Small intestine (tissue), 7 donors: ENCODE data around the gene SF3B1. TPM values are rescaled to one million over a fixed set of nuclear protein-coding genes. Genes with fewer than 3 reads are reported as not detected.
"Not testable (repeated sequence)": the region's sequence is repeated elsewhere in the genome, so short reads cannot be mapped to it uniquely, and the experiment has no call there.

Experiments used
- DNase-seq, 2 donors: peaks; one replicate each; pipeline versions ENCODE4 v3.0.0 to v3.0.0-alpha.2; 2013
- FAIRE-seq: peaks from 2 replicates; lab custom pipeline; 2012; peaks lifted over from hg19 to GRCh38; lab: Jason Lieb, UNC
- H3K27ac ChIP-seq, 3 donors: one replicate each; pipeline ENCODE4 v1.5.1; 2013; ENCODE audit warnings: low read length in 2 of 3, mild to moderate bottlenecking in 2 of 3, control low read depth in 1 of 3, inconsistent platforms in 1 of 3, low read depth in 1 of 3, moderate library complexity in 1 of 3
- H3K27me3 ChIP-seq, 3 donors: one replicate each; pipeline ENCODE4 v1.6.1; 2013; ENCODE audit warnings: low read length in 3 of 3, inconsistent platforms in 1 of 3; ENCODE audit not compliant: control insufficient read depth in 3 of 3, insufficient read depth in 3 of 3
- H3K36me3 ChIP-seq, 3 donors: one replicate each; pipeline ENCODE4 v1.6.1; 2013; ENCODE audit warnings: low read length in 3 of 3, inconsistent platforms in 1 of 3, low read depth in 1 of 3, mild to moderate bottlenecking in 1 of 3, moderate library complexity in 1 of 3; ENCODE audit not compliant: control insufficient read depth in 3 of 3, insufficient read depth in 2 of 3
- H3K4me1 ChIP-seq, 3 donors: one replicate each; pipeline ENCODE4 v1.6.1; 2013; ENCODE audit warnings: low read length in 2 of 3, inconsistent platforms in 1 of 3, low read depth in 1 of 3, mild to moderate bottlenecking in 1 of 3, moderate library complexity in 1 of 3; ENCODE audit not compliant: control insufficient read depth in 3 of 3, insufficient read depth in 2 of 3
- H3K4me3 ChIP-seq, 3 donors: one replicate each; pipeline ENCODE4 v1.5.1; 2013; ENCODE audit warnings: low read length in 3 of 3, control low read depth in 1 of 3, inconsistent platforms in 1 of 3, low read depth in 1 of 3, mild to moderate bottlenecking in 1 of 3, moderate library complexity in 1 of 3
- H3K9me3 ChIP-seq, 2 donors: one replicate each; pipeline ENCODE4 v1.6.1; 2013; ENCODE audit warnings: low read depth in 1 of 2, low read length in 1 of 2; ENCODE audit not compliant: control insufficient read depth in 2 of 2, insufficient read depth in 1 of 2
- WGBS, 3 donors: extraction: QIAGEN DNeasy Blood & Tissue Kit; methylation state at CpG; one replicate each; pipeline ENCODE4 v1.1.7; 2013; 5-methylcytosine and 5-hydroxymethylcytosine counted together
- polyA plus RNA-seq, 4 donors: library from polyadenylated mRNA; stranded (reverse) in 3 of 4; unstranded in 1 of 4; fragments of 200-250 nt in 3 of 4; fragments of 120-200 nt in 1 of 4; gene quantifications; one replicate each; pipeline versions ENCODE4 v1.2.1 to v1.2.3, GENCODE V29; 2013
- donor health status: healthy with polysubstance abuse.
- donor health status: control.
- donor health status: control.
- donor health status: Bipolar disorder and iron deficiency.
- donor health status: healthy.

SF3B1 gene
- polyA plus RNA-seq, 4 donors: 108 to 329 (median 176) TPM

DNA sequence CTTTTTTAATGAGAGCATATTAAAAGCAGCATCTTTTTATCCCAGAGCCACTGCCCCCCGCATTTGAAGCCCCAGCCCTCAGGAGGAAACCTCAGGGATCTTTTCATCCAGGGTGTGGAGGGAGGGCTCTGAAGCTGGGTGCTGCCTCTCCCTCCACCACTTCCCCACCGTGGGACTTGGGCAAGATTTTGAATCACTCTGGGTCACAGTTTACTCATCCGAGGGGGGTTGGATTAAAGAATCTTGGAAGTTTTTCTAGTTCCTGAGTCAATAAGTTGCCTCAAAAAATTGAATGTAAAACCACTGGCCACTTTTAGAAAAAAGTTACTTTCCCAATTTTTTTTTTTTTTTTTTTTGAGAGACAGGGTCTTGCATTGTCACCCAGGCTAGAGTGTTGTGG, 62.2 kb downstream of the SF3B1 start:
- no peaks in the 10 kb centered on the region for H3K4me1 ChIP-seq
- no peak overlapping the region for H3K4me3 ChIP-seq
- H3K9me3 ChIP-seq: no peaks in the 10 kb centered on the region
- H3K27ac ChIP-seq: no peak overlapping the region
- no peaks in the 10 kb centered on the region for H3K36me3 ChIP-seq
- FAIRE-seq (no peak), DNase-seq (no peak)
- 71 to 75% (median 73%) methylated on average over 3 of the region's 3 CpGs for WGBS, 3 donors
- no peaks in the 10 kb centered on the region for H3K27me3 ChIP-seq

DNA sequence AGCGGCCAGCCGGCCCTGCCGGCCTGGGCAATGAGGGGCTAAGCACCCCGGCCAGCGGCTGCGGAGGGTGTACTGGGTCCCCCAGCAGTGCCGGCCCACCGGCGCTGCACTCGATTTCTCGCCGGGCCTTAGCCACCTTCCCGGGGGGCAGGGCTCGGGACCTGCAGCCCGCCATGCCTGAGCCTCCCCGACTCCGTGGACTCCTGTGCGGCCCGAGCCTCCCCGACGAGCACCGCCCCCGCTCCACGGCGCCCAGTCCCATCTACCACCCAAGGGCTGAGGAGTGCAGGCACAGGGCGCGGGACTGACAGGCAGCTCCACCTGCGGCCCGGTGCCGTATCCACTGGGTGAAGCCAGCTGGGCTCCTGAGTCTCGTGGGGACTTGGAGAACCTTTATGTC, 64.2 kb downstream of the SF3B1 start:
- FAIRE-seq, H3K27ac ChIP-seq, H3K36me3 ChIP-seq, H3K9me3 ChIP-seq, H3K4me3 ChIP-seq, DNase-seq, H3K27me3 ChIP-seq, H3K4me1 ChIP-seq: not testable (repeated sequence)
- 96 to 97% (median 97%) methylated on average over 21 to 31 of the region's 31 CpGs for WGBS, 3 donors

DNA sequence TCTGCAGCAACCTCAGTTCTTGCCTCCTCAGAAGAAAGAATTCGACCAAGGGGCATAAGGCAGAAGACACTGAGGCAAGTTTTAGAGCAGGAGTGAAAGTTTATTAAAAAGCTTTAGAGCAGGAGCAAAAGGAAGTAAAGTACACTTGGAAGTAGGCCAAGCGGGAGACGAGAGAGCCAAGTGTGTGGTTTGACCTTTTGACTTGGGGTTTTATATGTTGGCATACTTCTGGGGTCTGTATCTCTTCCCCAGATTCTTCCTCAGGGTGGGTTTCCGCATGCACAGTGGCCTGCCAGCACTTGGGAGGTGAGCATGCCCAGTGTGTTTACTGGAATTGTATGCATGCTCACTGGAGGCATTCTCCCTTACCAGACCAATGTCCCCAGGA, 64.9 kb downstream of the SF3B1 start:
- Histone ChIP-seq H3K4me3 (no peak overlapping the region), H3K27ac (no peak overlapping the region), H3K36me3 (no peaks in the 10 kb centered on the region), H3K27me3 (no peaks in the 10 kb centered on the region), H3K9me3 (no peaks in the 10 kb centered on the region), H3K4me1 (no peaks in the 10 kb centered on the region)
- 16 to 54% (median 41%) methylated on average over 4 of the region's 4 CpGs for WGBS, 3 donors
- DNase-seq (peak in 1 of 2 donors; percentile 46), FAIRE-seq (no peak)

DNA sequence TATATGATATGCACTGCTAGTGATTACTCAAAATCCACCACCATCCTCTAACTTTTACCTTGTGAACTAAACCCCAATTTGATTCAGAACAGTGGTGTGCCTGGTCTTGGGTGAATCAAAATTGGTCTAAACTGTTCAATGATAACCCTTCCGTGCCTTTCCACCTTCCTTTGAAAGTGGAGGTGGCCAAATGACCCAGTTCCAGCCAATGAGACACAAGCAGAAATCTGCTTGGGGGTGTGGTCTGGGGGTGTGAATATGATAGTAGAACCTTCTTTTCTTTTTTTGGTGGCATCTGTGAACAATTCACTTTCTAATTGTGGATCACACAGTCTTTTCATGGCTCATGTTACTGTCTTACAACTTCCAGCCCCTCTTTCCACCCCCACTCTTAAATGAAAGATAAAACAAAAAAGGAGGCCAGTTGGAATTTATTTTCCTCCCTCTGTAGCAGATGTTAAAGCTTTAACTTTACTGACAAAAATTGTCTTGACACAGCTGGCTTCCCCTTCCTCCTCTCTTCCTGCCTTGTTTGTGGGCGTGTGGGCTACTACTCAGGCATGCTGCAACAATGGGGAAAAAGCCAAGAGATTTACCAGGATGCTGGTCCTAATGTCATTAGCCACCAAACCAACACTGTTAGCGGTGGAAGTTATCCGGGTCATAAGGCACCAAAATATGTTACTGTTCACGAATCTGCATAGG, 65.4 kb downstream of the SF3B1 start:
- FAIRE-seq: no peak
- no peaks in the 10 kb centered on the region for H3K9me3 ChIP-seq

DNA sequence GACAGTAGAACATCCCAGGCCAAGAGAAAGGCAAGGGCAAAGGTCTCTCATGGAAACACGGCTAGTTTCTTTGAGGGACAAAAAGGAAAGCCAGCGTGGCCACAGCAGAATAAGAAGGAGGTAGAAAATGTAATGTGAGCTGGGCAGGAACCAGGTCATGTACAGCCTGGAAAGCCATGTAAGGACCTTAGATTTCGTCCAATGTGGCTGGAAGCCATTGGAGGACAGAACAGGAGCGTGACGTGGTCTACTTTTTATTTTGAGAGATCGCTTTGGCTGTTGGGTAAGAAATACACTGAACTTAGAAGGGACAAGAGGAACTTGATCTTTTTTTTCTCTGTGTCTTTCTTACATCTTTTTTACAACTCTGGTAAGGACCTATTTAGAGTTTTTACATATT, 66.4 kb downstream of the SF3B1 start:
- 73 to 86% (median 82%) methylated on average over 6 of the region's 6 CpGs for WGBS, 3 donors
- Histone ChIP-seq H3K9me3 (no peaks in the 10 kb centered on the region), H3K27ac (no peak overlapping the region), H3K4me1 (no peaks in the 10 kb centered on the region), H3K36me3 (no peaks in the 10 kb centered on the region), H3K4me3 (no peak overlapping the region), H3K27me3 (no peaks in the 10 kb centered on the region)
- FAIRE-seq (no peak), DNase-seq (no peak)

More for the DNA sequence above, 65.4 kb downstream of the SF3B1 start:
- 48 to 64% (median 52%) methylated on average over 5 of the region's 5 CpGs for whole genome bisulfite sequencing, 3 donors
- no peaks in the 10 kb centered on the region for H3K36me3 ChIP-seq
- H3K27me3 ChIP-seq: no peaks in the 10 kb centered on the region
- no peak overlapping the region for H3K4me3 ChIP-seq
- no peak overlapping the region for H3K27ac ChIP-seq
- no peaks in the 10 kb centered on the region for H3K4me1 ChIP-seq
- DNase-seq: no peak

DNA sequence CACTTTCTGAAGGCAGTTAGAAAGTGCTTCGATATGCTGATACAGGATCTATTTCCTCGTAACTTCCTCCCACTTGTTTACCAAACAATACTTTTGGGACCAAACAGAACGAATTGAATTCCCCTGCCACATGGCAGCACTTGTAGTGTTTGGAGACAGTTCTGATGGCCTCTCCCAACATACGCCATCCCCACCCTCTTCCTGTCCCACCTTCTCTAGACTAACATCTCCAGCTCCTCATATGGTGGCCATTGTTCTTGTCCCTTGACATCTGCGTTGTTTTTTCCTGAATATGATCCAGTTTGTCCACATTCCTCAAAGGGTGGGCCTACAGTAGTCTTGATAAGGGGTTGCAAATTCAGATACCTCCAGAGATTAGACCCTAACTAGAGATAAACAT, 70.8 kb downstream of the SF3B1 start:
- Histone ChIP-seq H3K4me3 (no peak overlapping the region), H3K27ac (no peak overlapping the region), H3K36me3 (no peaks in the 10 kb centered on the region), H3K4me1 (no peaks in the 10 kb centered on the region), H3K9me3 (peaks cover 0 to 4% of the 10 kb centered on the region in 2 donors), H3K27me3 (no peaks in the 10 kb centered on the region)
- no peak for DNase-seq
- WGBS, 3 donors: 56 to 76% (median 69%) methylated on average over 5 of the region's 5 CpGs
- no peak for FAIRE-seq

DNA sequence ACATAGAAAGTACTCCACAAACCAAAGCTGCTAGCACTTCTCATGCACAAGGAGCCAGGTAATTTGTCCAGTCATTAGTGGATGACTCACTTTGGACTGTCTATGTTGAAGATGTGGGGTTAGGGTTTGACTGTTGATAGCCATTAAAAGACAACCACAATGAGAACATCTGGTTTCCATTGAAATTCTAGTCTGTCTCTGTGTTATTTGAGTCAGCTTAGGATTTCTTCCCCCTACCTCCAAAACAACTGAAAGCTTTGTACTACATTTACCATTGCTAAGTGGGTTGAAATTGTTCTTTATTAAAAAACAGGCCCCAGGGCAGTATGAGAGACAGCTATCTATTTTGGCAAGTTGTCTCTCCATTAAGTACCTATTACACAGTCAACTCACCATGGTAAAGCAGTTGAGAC, 74.1 kb downstream of the SF3B1 start:
- DNase-seq (no peak), FAIRE-seq (no peak)
- Histone ChIP-seq H3K27ac (no peak overlapping the region), H3K4me3 (no peak overlapping the region), H3K27me3 (no peaks in the 10 kb centered on the region), H3K9me3 (peaks cover 0 to 4% of the 10 kb centered on the region in 2 donors), H3K36me3 (no peaks in the 10 kb centered on the region), H3K4me1 (no peaks in the 10 kb centered on the region)

DNA sequence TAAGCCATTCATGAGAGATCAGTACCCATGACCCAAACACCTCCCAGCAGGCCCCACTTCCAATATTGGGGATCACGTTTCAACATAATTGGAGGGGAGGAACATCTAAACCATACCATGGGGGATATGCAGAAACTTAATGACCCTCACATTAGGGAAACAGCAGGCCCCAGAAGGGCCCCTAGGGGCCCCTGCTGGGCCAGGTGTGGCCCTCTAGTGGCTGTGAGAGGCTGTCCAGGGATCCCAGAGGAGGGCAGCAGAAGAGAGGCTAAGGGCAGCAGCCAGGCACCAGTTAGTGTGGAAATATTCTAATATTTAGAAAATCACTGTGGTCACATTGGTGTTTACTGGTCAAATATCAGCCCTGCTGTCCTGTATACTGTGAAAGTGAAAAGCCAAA, 75.0 kb downstream of the SF3B1 start:
- no peak overlapping the region for H3K27ac ChIP-seq
- H3K4me1 ChIP-seq: no peaks in the 10 kb centered on the region
- peaks cover 0 to 4% of the 10 kb centered on the region in 2 donors for H3K9me3 ChIP-seq
- DNase-seq: no peak
- H3K36me3 ChIP-seq: no peaks in the 10 kb centered on the region
- FAIRE-seq: no peak
- H3K27me3 ChIP-seq: no peaks in the 10 kb centered on the region
- WGBS, 3 donors: 93 to 100% (median 100%) methylated on average over 1 of the region's 1 CpG
- no peak overlapping the region for H3K4me3 ChIP-seq

DNA sequence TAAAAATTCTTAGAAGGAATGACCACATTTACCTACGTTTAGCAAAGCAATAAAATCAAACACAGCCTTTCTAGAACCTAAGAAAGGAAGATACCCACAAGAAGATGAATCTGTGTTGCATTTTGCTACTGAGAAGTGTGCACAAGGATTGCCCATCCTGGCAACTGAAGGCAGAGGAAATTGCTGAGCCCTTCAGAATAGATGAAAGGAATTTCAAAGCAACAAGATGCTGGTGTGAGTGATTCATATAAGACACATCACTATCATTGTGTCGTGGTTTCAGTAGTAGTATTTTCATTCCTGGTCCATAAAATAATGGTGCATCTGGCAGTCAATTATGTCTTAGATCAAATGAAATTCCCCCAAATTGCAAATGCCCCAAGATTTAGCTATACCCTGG, 75.9 kb downstream of the SF3B1 start:
- no peak for FAIRE-seq
- Histone ChIP-seq H3K27me3 (no peaks in the 10 kb centered on the region), H3K27ac (no peak overlapping the region), H3K4me1 (peaks cover 0 to 6% (median 0%) of the 10 kb centered on the region in 3 donors), H3K36me3 (no peaks in the 10 kb centered on the region), H3K4me3 (no peak overlapping the region), H3K9me3 (peaks cover 0 to 4% of the 10 kb centered on the region in 2 donors)
- 51 to 73% (median 58%) methylated on average over 2 of the region's 2 CpGs for WGBS, 3 donors
- no peak for DNase-seq
